Stimulated activated memory B cell treated with anti-CD40 and anti-IgM and Interleukin-4, amounts not matched to agents 10 μg/mL and 1 μg/mL and 100 μg/mL, for 72 hours (primary cell): ENCODE data around the gene PGM1.
"Not testable (repeated sequence)": the region's sequence is repeated elsewhere in the genome, so short reads cannot be mapped to it uniquely, and the experiment has no call there.

ENCODE experiments used
- ATAC-seq: fragments of 150-1000 bp; cut with Tn5 transposase; 2 replicates; pipeline ENCODE4 v1.10.0; 2021
- H3K27ac Mint-ChIP-seq: one replicate; pipeline ENCODE4 v1.8.0; 2022; ENCODE audit warnings: mild to moderate bottlenecking, mixed read lengths
- H3K27me3 Mint-ChIP-seq: one replicate; pipeline ENCODE4 v1.8.0; 2022; ENCODE audit warnings: mixed read lengths
- H3K36me3 Mint-ChIP-seq: one replicate; pipeline ENCODE4 v1.8.0; 2022; ENCODE audit warnings: mixed read lengths
- H3K4me1 Mint-ChIP-seq: one replicate; pipeline ENCODE4 v1.8.0; 2022; ENCODE audit warnings: mixed read lengths
- H3K4me3 Mint-ChIP-seq: one replicate; pipeline ENCODE4 v1.8.0; 2022; ENCODE audit warnings: mild to moderate bottlenecking, moderate library complexity, mixed read lengths
- H3K9me3 Mint-ChIP-seq: one replicate; pipeline ENCODE4 v1.8.0; 2022; ENCODE audit warnings: mixed read lengths

PGM1 gene

GRCh38 chr1:63593303-63593885 lies at the start of gene PGM1:
PGM1 (plus strand) TSS chr1:63593411; CDS start chr1:63593489, 78 bp downstream.
- H3K27ac Mint-ChIP-seq: peak within 1 kb of the TSS; percentile 99
- H3K4me1 Mint-ChIP-seq: peaks cover 17% of the 10 kb centered on the region
- H3K36me3 Mint-ChIP-seq: no peaks in the 10 kb centered on the region
- no peaks in the 10 kb centered on the region for H3K27me3 Mint-ChIP-seq
- ATAC-seq: peak; percentile 93
- H3K4me3 Mint-ChIP-seq: peak within 1 kb of the TSS; percentile 97
- H3K9me3 Mint-ChIP-seq: no peaks in the 10 kb centered on the region

GRCh38 chr1:63545780-63546179 lies 47.4 kb upstream of the PGM1 start:
- H3K4me1 Mint-ChIP-seq: no peaks in the 10 kb centered on the region
- no peaks in the 10 kb centered on the region for H3K27me3 Mint-ChIP-seq
- no peaks in the 10 kb centered on the region for H3K9me3 Mint-ChIP-seq
- no peak overlapping the region for H3K4me3 Mint-ChIP-seq
- ATAC-seq: no peak
- H3K36me3 Mint-ChIP-seq: peaks cover 36% of the 10 kb centered on the region
- no peak overlapping the region for H3K27ac Mint-ChIP-seq

- Mint-ChIP-seq H3K4me3 (no peak overlapping the region), H3K4me1 (no peaks in the 10 kb centered on the region), H3K9me3 (no peaks in the 10 kb centered on the region), H3K36me3 (peaks cover 34% of the 10 kb centered on the region), H3K27me3 (no peaks in the 10 kb centered on the region), H3K27ac (no peak overlapping the region)
- no peak for ATAC-seq
Observed at GRCh38 chr1:63547621-63548294, 45.5 kb upstream of the PGM1 start.

DNA sequence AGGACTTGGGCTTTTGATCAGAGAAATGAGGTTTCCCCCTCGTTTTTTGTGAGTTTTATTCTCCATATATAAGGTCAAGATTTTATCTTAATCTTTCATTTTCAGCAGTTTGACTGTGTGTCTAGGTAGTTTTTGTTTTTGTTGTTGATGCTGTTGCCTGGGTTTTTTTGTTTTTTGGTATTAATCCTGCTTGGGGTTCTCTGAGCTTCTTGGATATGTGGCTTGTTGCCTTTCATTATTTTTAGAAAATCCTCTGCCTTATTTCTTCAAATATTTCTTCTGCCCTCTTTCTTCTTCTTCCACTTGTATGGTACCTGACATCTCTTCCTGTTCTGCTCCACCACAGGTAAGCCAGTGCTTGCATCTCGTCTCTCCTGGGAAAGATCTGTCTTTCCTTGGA lies 44.9 kb upstream of the PGM1 start:
- Mint-ChIP-seq H3K36me3 (peaks cover 31% of the 10 kb centered on the region), H3K27ac (no peak overlapping the region), H3K9me3 (no peaks in the 10 kb centered on the region), H3K27me3 (no peaks in the 10 kb centered on the region), H3K4me1 (no peaks in the 10 kb centered on the region), H3K4me3 (no peak overlapping the region)
- ATAC-seq: no peak

GRCh38 chr1:63548877-63549276 lies 44.3 kb upstream of the PGM1 start:
- H3K27ac Mint-ChIP-seq: no peak overlapping the region
- no peak for ATAC-seq
- H3K9me3 Mint-ChIP-seq: no peaks in the 10 kb centered on the region

GRCh38 chr1:63555480-63555879 lies 37.7 kb upstream of the PGM1 start:
- peaks cover 13% of the 10 kb centered on the region for H3K36me3 Mint-ChIP-seq
- H3K27ac Mint-ChIP-seq: no peak overlapping the region
- no peaks in the 10 kb centered on the region for H3K27me3 Mint-ChIP-seq
- H3K9me3 Mint-ChIP-seq: no peaks in the 10 kb centered on the region
- H3K4me1 Mint-ChIP-seq: peaks cover 5% of the 10 kb centered on the region
- H3K4me3 Mint-ChIP-seq: no peak overlapping the region
- ATAC-seq: no peak

More at GRCh38 chr1:63548877-63549276, 44.3 kb upstream of the PGM1 start:
- Mint-ChIP-seq H3K4me1 (no peaks in the 10 kb centered on the region), H3K4me3 (no peak overlapping the region), H3K36me3 (peaks cover 31% of the 10 kb centered on the region), H3K27me3 (no peaks in the 10 kb centered on the region)

DNA sequence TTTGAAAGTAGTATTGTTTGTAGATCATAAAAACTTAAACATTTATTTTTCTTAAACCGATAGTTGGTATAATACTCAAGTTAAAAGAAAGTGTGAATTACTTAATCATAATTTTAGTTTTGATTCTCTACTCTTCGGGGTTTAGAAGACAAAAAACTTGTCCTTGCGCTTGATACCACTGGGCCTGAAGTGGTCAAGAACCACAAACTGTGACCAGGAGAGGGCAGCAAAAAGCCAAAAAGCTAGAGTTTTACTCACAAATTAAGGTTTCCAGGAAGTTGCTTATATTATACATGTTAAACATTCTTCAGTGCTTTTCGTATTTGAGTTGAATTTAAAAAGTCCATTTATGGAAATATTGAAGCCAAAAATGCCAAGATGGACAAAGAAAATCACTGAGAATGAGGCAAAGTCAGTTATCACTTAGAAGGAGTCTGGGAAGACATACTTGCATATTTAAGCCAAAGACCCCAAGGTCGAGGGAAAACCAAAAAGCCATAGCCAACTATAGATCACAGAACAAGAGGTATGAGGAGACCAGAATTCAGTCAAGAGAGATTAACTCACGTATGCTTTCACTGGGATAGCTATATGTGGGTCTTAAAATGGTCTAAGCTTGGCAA lies 35.7 kb upstream of the PGM1 start:
- H3K4me3 Mint-ChIP-seq: no peak overlapping the region
- H3K9me3 Mint-ChIP-seq: no peaks in the 10 kb centered on the region
- peaks cover 10% of the 10 kb centered on the region for H3K36me3 Mint-ChIP-seq
- no peaks in the 10 kb centered on the region for H3K27me3 Mint-ChIP-seq
- no peak overlapping the region for H3K27ac Mint-ChIP-seq
- no peak for ATAC-seq
- H3K4me1 Mint-ChIP-seq: peaks cover 5% of the 10 kb centered on the region

- Mint-ChIP-seq H3K9me3 (no peaks in the 10 kb centered on the region), H3K4me3 (no peak overlapping the region), H3K27me3 (no peaks in the 10 kb centered on the region), H3K27ac (no peak overlapping the region), H3K36me3 (peaks cover 13% of the 10 kb centered on the region), H3K4me1 (peaks cover 5% of the 10 kb centered on the region)
- no peak for ATAC-seq
Observed at GRCh38 chr1:63559357-63559756, 33.9 kb upstream of the PGM1 start.

- Mint-ChIP-seq H3K36me3 (peaks cover 31% of the 10 kb centered on the region), H3K9me3 (no peaks in the 10 kb centered on the region), H3K27me3 (no peaks in the 10 kb centered on the region), H3K27ac (no peak overlapping the region), H3K4me3 (no peak overlapping the region), H3K4me1 (no peaks in the 10 kb centered on the region)
- ATAC-seq: no peak
Observed at GRCh38 chr1:63563745-63564144, 29.5 kb upstream of the PGM1 start.

DNA sequence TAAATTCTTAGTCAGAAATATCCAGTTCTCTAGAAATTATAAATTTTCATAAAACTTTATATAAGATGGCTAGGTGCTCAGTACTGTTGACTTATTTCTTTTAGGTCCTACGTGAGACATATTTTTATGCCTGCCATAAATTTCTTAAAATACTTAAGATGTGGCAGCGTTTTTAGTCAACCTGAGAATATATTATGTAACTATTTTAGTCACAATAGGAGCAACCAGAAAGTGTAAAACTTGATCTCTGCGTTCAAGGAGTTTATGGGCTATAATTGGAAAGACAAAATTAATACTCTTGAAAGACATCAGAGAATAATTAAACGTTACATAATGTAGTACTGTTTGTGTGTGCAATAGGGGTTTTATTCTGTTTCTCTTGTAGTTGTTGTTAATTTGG lies 24.1 kb upstream of the PGM1 start:
- peaks cover 21% of the 10 kb centered on the region for H3K36me3 Mint-ChIP-seq
- no peaks in the 10 kb centered on the region for H3K4me1 Mint-ChIP-seq
- H3K27ac Mint-ChIP-seq: no peak overlapping the region
- H3K9me3 Mint-ChIP-seq: no peaks in the 10 kb centered on the region
- no peaks in the 10 kb centered on the region for H3K27me3 Mint-ChIP-seq
- no peak for ATAC-seq
- H3K4me3 Mint-ChIP-seq: no peak overlapping the region

DNA sequence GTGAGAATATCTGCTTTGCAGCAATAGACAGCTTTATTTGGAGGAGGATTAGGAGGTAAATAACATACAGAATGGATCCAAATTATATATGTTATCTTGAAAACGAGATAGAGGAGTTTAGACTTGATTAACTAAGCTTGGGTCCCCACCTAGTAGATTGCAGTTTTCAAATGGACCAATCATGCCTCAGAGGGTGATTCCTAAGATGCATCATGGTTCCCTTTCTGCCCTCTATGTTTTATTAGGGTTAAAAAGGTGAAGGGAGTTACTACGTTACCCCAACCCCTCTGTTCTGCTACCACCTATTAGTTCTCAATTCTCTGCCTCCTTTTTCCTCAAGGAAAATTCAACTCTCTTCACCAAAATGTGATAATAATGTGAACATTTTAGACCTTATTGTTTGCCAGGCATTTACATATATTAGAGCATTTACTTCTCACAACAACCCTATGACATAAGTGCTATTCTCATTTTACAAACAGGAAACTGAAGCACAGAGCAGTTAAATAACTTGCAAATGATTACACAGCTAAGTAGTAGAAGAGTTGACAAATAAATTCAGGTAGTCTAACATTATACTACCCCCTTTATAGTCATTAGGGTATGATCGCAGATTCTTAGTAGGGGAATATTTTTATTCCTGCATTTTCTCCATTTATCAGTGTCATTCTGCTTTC lies 23.4 kb upstream of the PGM1 start:
- Mint-ChIP-seq H3K4me1 (no peaks in the 10 kb centered on the region), H3K4me3 (no peak overlapping the region), H3K9me3 (no peaks in the 10 kb centered on the region), H3K27me3 (no peaks in the 10 kb centered on the region), H3K36me3 (peaks cover 14% of the 10 kb centered on the region), H3K27ac (no peak overlapping the region)
- ATAC-seq: no peak

DNA sequence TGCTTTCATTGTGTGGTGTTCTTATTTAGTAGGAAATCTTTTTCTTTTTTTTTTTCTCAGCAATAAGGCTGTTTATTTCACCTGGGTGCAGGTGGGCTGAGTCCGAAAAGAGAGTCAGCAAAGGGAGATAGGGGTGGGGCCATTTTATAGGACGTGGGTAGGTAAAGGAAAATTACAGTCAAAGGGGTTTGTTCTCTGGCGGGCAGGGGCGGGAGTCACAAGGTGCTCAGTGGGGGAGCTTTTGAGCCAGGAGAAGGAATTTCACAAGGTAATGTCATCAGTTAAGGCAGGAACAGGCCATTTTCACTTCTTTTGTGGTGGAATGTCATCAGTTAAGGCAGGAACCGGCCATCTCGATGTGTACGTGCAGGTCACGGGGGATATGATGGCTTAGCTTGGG lies 20.5 kb upstream of the PGM1 start:
- not testable (repeated sequence) for H3K27me3 Mint-ChIP-seq, H3K4me1 Mint-ChIP-seq, H3K9me3 Mint-ChIP-seq, ATAC-seq, H3K27ac Mint-ChIP-seq, H3K4me3 Mint-ChIP-seq, H3K36me3 Mint-ChIP-seq

DNA sequence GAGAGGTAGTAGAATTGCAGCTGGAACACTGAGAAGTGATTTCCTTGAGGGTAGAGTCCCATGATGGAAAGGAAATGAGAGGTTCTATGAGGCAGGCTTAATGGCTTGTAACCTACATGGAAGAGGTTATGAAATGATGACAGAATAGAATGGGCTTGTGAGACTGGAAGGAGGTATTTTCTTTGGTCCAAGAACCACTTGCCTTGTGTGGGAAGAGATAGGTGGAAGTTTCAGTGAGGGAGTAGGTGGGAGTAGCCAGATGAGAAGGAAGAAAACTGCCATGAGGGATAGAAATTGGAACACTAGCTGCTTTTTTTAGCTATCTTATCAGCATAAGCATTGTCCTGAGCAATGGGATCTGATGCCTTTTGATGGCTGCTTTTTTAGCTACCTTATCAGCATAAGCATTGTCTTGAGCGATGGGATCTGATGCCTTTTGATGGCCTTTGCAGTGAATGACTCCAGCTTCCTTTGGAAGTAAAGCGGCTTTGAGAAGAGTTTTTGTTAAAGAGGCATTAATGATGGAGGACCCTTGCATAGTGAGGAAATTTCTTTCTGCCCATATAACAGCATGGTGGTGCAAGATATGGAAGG lies 18.9 kb upstream of the PGM1 start:
- H3K27me3 Mint-ChIP-seq, ATAC-seq, H3K27ac Mint-ChIP-seq, H3K36me3 Mint-ChIP-seq, H3K4me1 Mint-ChIP-seq, H3K4me3 Mint-ChIP-seq, H3K9me3 Mint-ChIP-seq: not testable (repeated sequence)

DNA sequence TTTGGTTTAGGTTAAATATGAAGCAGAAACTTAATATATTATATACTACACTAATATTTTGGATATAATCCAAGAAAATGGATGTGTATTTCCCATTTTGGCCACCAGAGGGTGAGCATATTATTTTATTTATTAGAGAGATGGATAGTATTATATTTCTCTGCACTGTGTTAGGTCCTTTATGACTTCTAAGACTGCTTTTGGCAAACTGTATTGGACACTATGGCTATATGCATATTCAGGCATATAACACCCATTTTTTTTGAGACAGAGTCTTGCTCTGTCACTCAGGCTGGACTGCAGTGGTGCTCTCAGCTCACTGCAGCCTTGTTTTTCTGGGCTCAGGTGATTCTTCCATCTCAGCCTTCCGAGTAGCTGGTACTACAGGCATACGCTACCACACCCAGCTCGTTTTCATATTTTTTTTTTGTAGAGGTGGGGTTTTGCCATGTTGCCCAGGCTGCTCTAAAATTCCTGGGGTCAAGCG lies 17.8 kb upstream of the PGM1 start:
- no peaks in the 10 kb centered on the region for H3K27me3 Mint-ChIP-seq
- no peak for ATAC-seq
- no peaks in the 10 kb centered on the region for H3K4me1 Mint-ChIP-seq
- no peak overlapping the region for H3K27ac Mint-ChIP-seq
- H3K36me3 Mint-ChIP-seq: peaks cover 5% of the 10 kb centered on the region
- no peak overlapping the region for H3K4me3 Mint-ChIP-seq
- peaks cover 2% of the 10 kb centered on the region for H3K9me3 Mint-ChIP-seq

GRCh38 chr1:63586326-63586725 lies 6.9 kb upstream of the PGM1 start:
- not testable (repeated sequence) for H3K4me1 Mint-ChIP-seq, ATAC-seq

More at GRCh38 chr1:63586326-63586725, 6.9 kb upstream of the PGM1 start:
- not testable (repeated sequence) for H3K27me3 Mint-ChIP-seq, H3K4me3 Mint-ChIP-seq, H3K27ac Mint-ChIP-seq, H3K9me3 Mint-ChIP-seq
- peaks cover 15% of the 10 kb centered on the region for H3K36me3 Mint-ChIP-seq
